SIG-M5 treated with dmso at 0.1 percent for 504 hours (cell line): ENCODE measurements around the gene SLC22A13.

Experiments used
- DNase-seq: peaks from one replicate; lab custom pipeline; 2025; ENCODE audit not compliant: unreplicated experiment; lab: John Stamatoyannopoulos, UW

Gene SLC22A13

DNA sequence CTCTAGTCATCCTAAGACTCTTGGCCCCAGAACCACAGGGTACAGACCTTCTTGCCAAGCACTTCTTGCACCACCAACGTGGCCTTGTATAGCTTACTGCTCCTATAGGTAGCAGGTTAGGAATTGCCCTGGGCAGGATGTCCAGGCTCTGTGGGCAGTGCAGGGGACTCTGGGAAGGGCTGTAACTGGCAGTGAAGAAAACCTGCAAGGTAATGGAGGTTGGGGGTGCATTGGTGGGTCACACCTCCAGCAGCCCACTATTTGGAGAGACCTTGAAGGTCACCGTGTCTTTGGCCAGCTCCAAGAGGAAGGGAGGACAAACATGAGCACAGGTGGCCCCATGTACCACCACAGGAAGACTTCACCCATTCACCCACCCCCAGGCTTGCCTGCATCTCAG is 59.6 kb downstream of the SLC22A13 start:
- no peak for DNase-seq

DNA sequence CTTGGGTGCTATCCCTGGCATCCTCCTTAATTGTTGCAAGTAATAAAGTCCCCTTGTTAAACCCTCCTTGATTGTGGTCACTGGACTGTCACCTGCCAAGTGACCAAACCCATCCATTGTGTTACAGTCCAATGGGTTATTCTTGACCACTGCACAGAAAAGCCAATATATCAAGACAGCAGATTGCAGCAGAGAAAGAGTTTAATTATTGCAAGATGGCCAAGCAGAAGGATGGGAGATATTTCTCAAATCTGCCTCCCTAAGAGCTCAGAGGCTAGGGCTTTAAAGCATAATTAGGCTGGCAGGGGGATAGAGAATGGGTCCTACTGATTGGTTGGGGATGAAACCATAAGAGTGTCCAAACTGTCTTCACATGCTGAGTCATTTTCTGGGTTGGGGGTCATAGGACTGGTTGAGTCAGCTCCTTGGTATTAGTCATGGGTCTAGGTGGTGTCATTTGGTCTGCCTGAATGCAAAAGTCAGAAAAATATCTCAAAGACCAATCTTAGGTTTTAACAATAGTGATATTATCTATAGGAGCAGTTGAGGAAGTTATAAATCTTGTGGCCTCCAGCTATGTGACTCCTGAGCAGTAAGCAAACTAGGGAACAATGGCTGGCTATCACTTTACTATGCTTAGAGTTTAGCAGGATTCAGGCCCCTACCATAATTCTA is 61.9 kb downstream of the SLC22A13 start:
- no peak for DNase-seq
